Measurements from ENCODE around the gene STOML3. TPM values are rescaled to one million over a fixed set of nuclear protein-coding genes. Genes with fewer than 3 reads are reported as not detected.
A peak's percentile ranks its signal among the peaks of the same experiment; 100 is the strongest.

Gene STOML3
- total RNA-seq, 1 donor from 2014 or later, result 0.21 TPM

DNA sequence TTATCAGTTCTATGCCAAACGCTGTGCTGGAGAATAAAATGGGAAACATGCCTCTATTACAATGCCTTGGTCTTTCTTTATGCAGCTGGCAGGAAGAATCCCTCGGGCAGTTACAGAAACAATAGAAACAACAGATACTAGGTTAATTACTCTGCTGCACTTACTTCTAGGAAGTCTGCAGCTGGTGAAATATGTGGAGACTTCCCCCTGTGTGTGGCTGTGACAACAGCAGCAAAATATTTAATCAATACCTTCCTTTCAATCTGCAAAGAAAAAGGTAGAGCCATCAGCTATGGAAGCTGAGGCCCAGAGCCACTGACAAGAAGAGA lies 9.9 kb downstream of the STOML3 start:
- Histone ChIP-seq H3K4me2 (peak overlapping the region; percentile 65), H4K20me1 (ENCODE audit: low read depth) (no peaks in the 10 kb centered on the region), H3K9ac (no peak overlapping the region), H3K27me3 (no peaks in the 10 kb centered on the region), H3K79me2 (ENCODE audit: low read depth) (no peaks in the 10 kb centered on the region), H3K27ac (peak overlapping the region; percentile 95), H3F3A (ENCODE audit: low read depth) (peaks cover 32% of the 10 kb centered on the region), H3K4me1 (peaks cover 25% of the 10 kb centered on the region), H2AFZ (replicated peaks) (no peak overlapping the region), H3K4me3 (peak overlapping the region; percentile 23), H3K36me3 (no peaks in the 10 kb centered on the region), H3K9me3 (ENCODE audit: low read depth) (no peaks in the 10 kb centered on the region)
- Mint-ChIP-seq H3K27me3 (ENCODE audit: insufficient read depth, low read depth) (peaks cover 10% of the 10 kb centered on the region), H3K9me3 (peaks cover 11% of the 10 kb centered on the region), H3K27ac (no peak overlapping the region), H3K4me3 (no peak overlapping the region), H3K4me1 (peaks cover 18% of the 10 kb centered on the region), H3K36me3 (no peaks in the 10 kb centered on the region)
- TF ChIP-seq EZH2 (IDR thresholded peaks at IDR 0.05) (no peak), EZH2phosphoT487 (IDR thresholded peaks at IDR 0.05) (no peak)
- TF ChIP-seq, protein P1, sequence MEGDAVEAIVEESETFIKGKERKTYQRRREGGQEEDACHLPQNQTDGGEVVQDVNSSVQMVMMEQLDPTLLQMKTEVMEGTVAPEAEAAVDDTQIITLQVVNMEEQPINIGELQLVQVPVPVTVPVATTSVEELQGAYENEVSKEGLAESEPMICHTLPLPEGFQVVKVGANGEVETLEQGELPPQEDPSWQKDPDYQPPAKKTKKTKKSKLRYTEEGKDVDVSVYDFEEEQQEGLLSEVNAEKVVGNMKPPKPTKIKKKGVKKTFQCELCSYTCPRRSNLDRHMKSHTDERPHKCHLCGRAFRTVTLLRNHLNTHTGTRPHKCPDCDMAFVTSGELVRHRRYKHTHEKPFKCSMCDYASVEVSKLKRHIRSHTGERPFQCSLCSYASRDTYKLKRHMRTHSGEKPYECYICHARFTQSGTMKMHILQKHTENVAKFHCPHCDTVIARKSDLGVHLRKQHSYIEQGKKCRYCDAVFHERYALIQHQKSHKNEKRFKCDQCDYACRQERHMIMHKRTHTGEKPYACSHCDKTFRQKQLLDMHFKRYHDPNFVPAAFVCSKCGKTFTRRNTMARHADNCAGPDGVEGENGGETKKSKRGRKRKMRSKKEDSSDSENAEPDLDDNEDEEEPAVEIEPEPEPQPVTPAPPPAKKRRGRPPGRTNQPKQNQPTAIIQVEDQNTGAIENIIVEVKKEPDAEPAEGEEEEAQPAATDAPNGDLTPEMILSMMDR (IDR thresholded peaks at IDR 0.05), result no peak
- DNase-seq (ENCODE audit: low spot score), result peak; percentile 23

DNA sequence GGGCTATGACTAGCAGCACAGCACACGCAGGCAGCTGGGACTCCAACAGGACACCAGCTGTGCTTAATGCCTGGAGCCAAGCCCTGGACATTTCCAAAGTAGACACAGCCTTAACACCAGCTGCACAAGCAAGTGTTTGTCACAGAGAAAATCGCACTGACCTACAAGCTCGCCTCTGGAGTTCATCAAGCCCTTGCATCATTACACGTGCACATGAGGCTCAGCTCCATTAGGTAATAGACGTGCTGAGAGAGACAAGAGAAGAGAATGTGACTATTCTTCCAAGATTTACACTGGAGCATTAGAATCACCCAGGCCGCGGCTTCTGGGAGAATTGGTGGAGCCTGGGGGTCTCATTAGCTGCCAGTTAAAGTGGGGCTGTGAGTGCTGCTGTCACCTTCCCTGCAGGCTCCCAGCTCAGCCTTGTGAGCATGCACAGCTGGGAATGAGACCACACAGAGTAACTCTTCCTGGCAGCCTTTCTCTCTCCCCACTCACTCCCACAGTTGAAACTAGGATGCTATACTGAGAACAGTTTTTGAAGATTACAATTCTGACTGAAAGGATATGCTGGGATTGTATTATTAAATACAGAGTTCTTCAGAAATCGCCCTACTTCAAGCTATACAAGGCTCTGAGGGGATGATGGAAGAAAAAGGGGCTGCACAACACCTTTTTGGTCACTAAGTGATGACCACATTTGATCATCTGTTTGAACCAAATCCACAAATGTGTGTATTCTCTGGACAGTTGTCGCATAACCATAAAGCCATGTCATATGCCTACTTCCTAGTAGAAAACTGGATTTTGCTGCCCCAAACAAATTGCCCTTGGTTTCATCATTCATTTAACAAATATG lies 10.5 kb downstream of the STOML3 start:
- Histone ChIP-seq H3K9ac (no peak overlapping the region), H3K36me3 (no peaks in the 10 kb centered on the region), H3K9me3 (ENCODE audit: low read depth) (no peaks in the 10 kb centered on the region), H3F3A (ENCODE audit: low read depth) (peaks cover 32% of the 10 kb centered on the region), H3K4me1 (peaks cover 25% of the 10 kb centered on the region), H2AFZ (replicated peaks) (no peak overlapping the region), H4K20me1 (ENCODE audit: low read depth) (no peaks in the 10 kb centered on the region), H3K79me2 (ENCODE audit: low read depth) (no peaks in the 10 kb centered on the region), H3K27me3 (no peaks in the 10 kb centered on the region), H3K4me2 (peak overlapping the region; percentile 65), H3K27ac (peak overlapping the region; percentile 95), H3K4me3 (peak overlapping the region; percentile 23)
- peaks cover 10% of the 10 kb centered on the region for H3K27me3 Mint-ChIP-seq (ENCODE audit: insufficient read depth, low read depth)
- H3K9me3 Mint-ChIP-seq, result peaks cover 11% of the 10 kb centered on the region
- no peaks in the 10 kb centered on the region for H3K36me3 Mint-ChIP-seq
- DNase-seq (ENCODE audit: low spot score), result peak; percentile 89
- no peak overlapping the region for H3K4me3 Mint-ChIP-seq
- no peak overlapping the region for H3K27ac Mint-ChIP-seq
- peaks cover 18% of the 10 kb centered on the region for H3K4me1 Mint-ChIP-seq
- peak; percentile 60 for TF ChIP-seq EZH2phosphoT487 (IDR thresholded peaks at IDR 0.05)
- TF ChIP-seq, protein P1 (IDR thresholded peaks at IDR 0.05), result no peak

DNA sequence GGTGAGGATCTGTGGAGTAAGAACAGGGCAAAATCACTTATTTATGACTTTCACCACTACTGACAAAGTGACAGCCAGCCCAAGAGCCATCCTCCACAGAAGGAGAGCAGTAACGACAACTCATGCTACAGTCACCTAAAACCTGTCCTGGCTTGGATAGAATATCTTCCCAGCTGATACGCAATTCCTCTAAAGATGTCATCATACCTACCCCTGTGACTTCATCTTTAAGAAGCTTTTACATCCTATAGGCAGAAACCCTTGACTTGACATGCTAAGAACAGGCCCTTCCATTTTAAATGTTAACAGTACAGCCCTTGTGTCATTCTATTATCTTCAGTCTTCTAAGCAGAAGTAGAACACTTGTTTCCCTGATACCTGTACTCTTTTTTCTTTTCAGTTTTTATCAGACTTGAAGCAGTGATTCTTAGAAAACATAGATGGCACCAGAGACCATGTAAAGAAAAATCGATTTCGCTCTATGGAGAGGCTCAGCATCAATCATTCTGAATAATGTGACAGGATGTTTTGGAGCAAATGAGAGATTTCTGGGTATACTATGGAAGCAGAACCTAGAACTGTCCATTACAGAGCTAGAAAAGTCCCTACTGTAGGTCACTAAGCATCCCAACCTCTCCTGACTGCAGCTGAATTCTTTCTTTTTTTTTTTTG lies 20.1 kb downstream of the STOML3 start:
- Mint-ChIP-seq H3K4me3 (no peak overlapping the region), H3K27ac (no peak overlapping the region), H3K4me1 (no peaks in the 10 kb centered on the region), H3K27me3 (ENCODE audit: insufficient read depth, low read depth) (no peaks in the 10 kb centered on the region), H3K36me3 (no peaks in the 10 kb centered on the region), H3K9me3 (no peaks in the 10 kb centered on the region)
- no peak overlapping the region for H3K4me3 ChIP-seq
- no peaks in the 10 kb centered on the region for H3K27me3 ChIP-seq
- H3K4me1 ChIP-seq, result peaks cover 4% of the 10 kb centered on the region
- DNase-seq (ENCODE audit: low spot score), result no peak
- no peaks in the 10 kb centered on the region for H3K79me2 ChIP-seq (ENCODE audit: low read depth)
- no peak overlapping the region for H3K9ac ChIP-seq
- no peaks in the 10 kb centered on the region for H4K20me1 ChIP-seq (ENCODE audit: low read depth)
- no peak overlapping the region for H2AFZ ChIP-seq (replicated peaks)
- no peaks in the 10 kb centered on the region for H3K36me3 ChIP-seq
- no peak overlapping the region for H3K27ac ChIP-seq
- H3F3A ChIP-seq (ENCODE audit: low read depth), result peaks cover 4% of the 10 kb centered on the region
- H3K9me3 ChIP-seq (ENCODE audit: low read depth), result no peaks in the 10 kb centered on the region
- TF ChIP-seq EZH2phosphoT487 (IDR thresholded peaks at IDR 0.05), result no peak
- TF ChIP-seq, protein P1 (IDR thresholded peaks at IDR 0.05), result peak; percentile 36
- TF ChIP-seq EZH2 (IDR thresholded peaks at IDR 0.05), result no peak
- no peak overlapping the region for H3K4me2 ChIP-seq

Measured in neural progenitor cell (in vitro differentiated cells).